Colonic mucosa (tissue), 4 donors: Measurements from ENCODE around the gene HLA-DOA. TPM values are rescaled to one million over a fixed set of nuclear protein-coding genes. Genes with fewer than 3 reads are reported as not detected.

ENCODE experiments used
- DNase-seq: peaks from one replicate; pipeline ENCODE4 v3.0.0-alpha.2; 2020
- H3K27ac ChIP-seq: fragments of 200-600 bp; one replicate; pipeline ENCODE4 v1.8.0; 2021
- H3K27me3 ChIP-seq: fragments of 200-600 bp; one replicate; pipeline ENCODE4 v1.8.0; 2021
- H3K36me3 ChIP-seq: fragments of 200-600 bp; one replicate; pipeline ENCODE4 v1.8.0; 2021
- H3K4me1 ChIP-seq: fragments of 200-600 bp; one replicate; pipeline ENCODE4 v1.8.0; 2021; ENCODE audit warnings: mild to moderate bottlenecking
- H3K4me3 ChIP-seq: fragments of 200-600 bp; one replicate; pipeline ENCODE4 v1.8.0; 2021
- H3K9ac ChIP-seq, 2 donors: one replicate each; pipeline ENCODE4 v1.7.0; 2013; ENCODE audit warnings: control low read depth in 2 of 2, low read depth in 2 of 2, low read length in 2 of 2
- H3K9me3 ChIP-seq: fragments of 200-600 bp; one replicate; pipeline ENCODE4 v1.8.0; 2021
- CTCF ChIP-seq: fragments of 200-600 bp; IDR thresholded peaks from one replicate; pipeline ENCODE4 v1.8.0; 2022; ENCODE audit warnings: antibody characterized with exemption, mild to moderate bottlenecking
- intact Hi-C: fragments of 100-400 bp; cut with DNase I; formaldehyde crosslinking; loops from one replicate; pipeline ENCODE4 v1.14.1; 2022
- total RNA-seq, 2 donors: library from RNA; stranded (reverse); fragmentation: NEBNext Ultra II Directional in 1 of 2; extraction: Animal tissue kit (Norgen Biotek cat#: 25700) in 1 of 2; gene quantifications; one replicate each; pipeline ENCODE4 v1.2.1, GENCODE V29; 2021
- donor health status: healthy.
- donor health status: DM: no; HTN: no; CAD: no.
- donor health status: DM: no; HTN: no; CAD: no.

Gene HLA-DOA
- total RNA-seq, 2 donors from 2014 or later: 1.6 to 4.3 TPM

GRCh38 chr6:33049323-33050013, 40.1 kb upstream of the HLA-DOA start:
- no peak overlapping the region for H3K27ac ChIP-seq
- H3K4me1 ChIP-seq: no peaks in the 10 kb centered on the region
- no peaks in the 10 kb centered on the region for H3K27me3 ChIP-seq
- H3K4me3 ChIP-seq: no peak overlapping the region
- intact Hi-C loops: no loop called here
- no peak overlapping the region for H3K9ac ChIP-seq
- H3K9me3 ChIP-seq: no peaks in the 10 kb centered on the region
- no peak for DNase-seq
- no peak for TF ChIP-seq CTCF
- H3K36me3 ChIP-seq: no peaks in the 10 kb centered on the region

- intact Hi-C loops: no loop called here
- H3K9ac ChIP-seq: no peak overlapping the region
- no peak for DNase-seq
- no peak overlapping the region for H3K4me3 ChIP-seq
- H3K27ac ChIP-seq: no peak overlapping the region
- no peaks in the 10 kb centered on the region for H3K9me3 ChIP-seq
- H3K27me3 ChIP-seq: no peaks in the 10 kb centered on the region
- no peak for TF ChIP-seq CTCF
- no peaks in the 10 kb centered on the region for H3K4me1 ChIP-seq
- no peaks in the 10 kb centered on the region for H3K36me3 ChIP-seq
These were observed 30.8 kb upstream of the HLA-DOA start for GRCh38 chr6:33040157-33040556.

GRCh38 chr6:33036535-33036934, 27.1 kb upstream of the HLA-DOA start:
- Histone ChIP-seq H3K9me3 (no peaks in the 10 kb centered on the region), H3K4me3 (no peak overlapping the region), H3K27me3 (no peaks in the 10 kb centered on the region), H3K27ac (no peak overlapping the region), H3K9ac (no peak overlapping the region), H3K4me1 (no peaks in the 10 kb centered on the region), H3K36me3 (no peaks in the 10 kb centered on the region)
- DNase-seq: no peak
- TF ChIP-seq CTCF: no peak
- intact Hi-C loops: no loop called here

GRCh38 chr6:33034554-33034953, 25.2 kb upstream of the HLA-DOA start:
- H3K9ac ChIP-seq: no peak overlapping the region
- no peaks in the 10 kb centered on the region for H3K9me3 ChIP-seq
- no peak overlapping the region for H3K4me3 ChIP-seq
- DNase-seq: no peak
- no peaks in the 10 kb centered on the region for H3K36me3 ChIP-seq
- TF ChIP-seq CTCF: no peak
- H3K27ac ChIP-seq: no peak overlapping the region
- no peaks in the 10 kb centered on the region for H3K4me1 ChIP-seq
- intact Hi-C loops: no loop called here
- H3K27me3 ChIP-seq: no peaks in the 10 kb centered on the region

DNA sequence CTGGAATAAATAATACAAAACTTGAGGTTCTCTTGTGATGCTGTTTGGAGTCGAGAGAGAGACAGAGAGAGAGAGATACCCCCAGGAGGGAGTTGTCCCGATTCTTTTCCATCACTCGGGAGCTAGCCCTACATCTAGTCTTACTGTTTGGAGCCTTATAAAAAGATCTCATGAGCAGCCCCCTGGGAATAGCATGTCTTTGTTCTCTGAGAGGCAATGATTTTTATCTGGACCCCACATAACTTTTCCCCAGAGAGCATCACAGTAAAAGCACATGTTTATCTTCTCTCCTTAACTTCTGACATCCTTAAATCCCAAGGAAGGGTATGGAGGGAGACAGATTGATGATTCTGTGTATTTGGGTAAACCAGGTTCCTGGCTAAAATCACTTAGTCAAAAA, 20.9 kb upstream of the HLA-DOA start:
- Histone ChIP-seq H3K4me3 (no peak overlapping the region), H3K9ac (no peak overlapping the region), H3K4me1 (no peaks in the 10 kb centered on the region), H3K27ac (peak overlapping the region; percentile 28), H3K36me3 (no peaks in the 10 kb centered on the region), H3K9me3 (no peaks in the 10 kb centered on the region), H3K27me3 (no peaks in the 10 kb centered on the region)
- intact Hi-C loops: no loop called here
- DNase-seq: no peak
- TF ChIP-seq CTCF: no peak
